ACC112 (cell line): Measurements from ENCODE around the gene TRIM45.
"Not testable (repeated sequence)": the region's sequence is repeated elsewhere in the genome, so short reads cannot be mapped to it uniquely, and the experiment has no call there.

Experiments
- H2AFZ ChIP-seq: fragments of 200-600 bp; sonication (generic); one replicate; pipeline ENCODE4 v1.6.0; 2017; ENCODE audit warnings: antibody characterized with exemption, low read length; ENCODE audit not compliant: unreplicated experiment
- H3K27ac ChIP-seq: fragments of 200-600 bp; sonication (generic); 2 replicates; pipeline ENCODE4 v1.5.1; 2014; ENCODE audit warnings: low read depth, mild to moderate bottlenecking, antibody characterized with exemption, low read length, moderate library complexity
- H3K27me3 ChIP-seq: fragments of 200-600 bp; sonication (generic); 2 replicates; pipeline ENCODE4 v1.6.1; 2014; ENCODE audit warnings: mild to moderate bottlenecking, antibody characterized with exemption, low read length, moderate library complexity, mixed read lengths; ENCODE audit not compliant: insufficient read depth
- H3K36me3 ChIP-seq: fragments of 200-600 bp; sonication (generic); 2 replicates; pipeline ENCODE4 v1.6.1; 2016; ENCODE audit warnings: mild to moderate bottlenecking, antibody characterized with exemption, low read length, moderate library complexity, mixed read lengths; ENCODE audit not compliant: insufficient read depth
- H3K4me1 ChIP-seq: fragments of 200-600 bp; sonication (generic); one replicate; pipeline ENCODE4 v1.6.1; 2016; ENCODE audit warnings: low read length, mixed read lengths; ENCODE audit not compliant: insufficient read depth, unreplicated experiment, control insufficient read depth
- H3K4me3 ChIP-seq: fragments of 200-600 bp; sonication (generic); 2 replicates; pipeline ENCODE4 v1.5.1; 2014; ENCODE audit warnings: mild to moderate bottlenecking, low read depth, low read length
- H3K79me2 ChIP-seq: fragments of 200-600 bp; sonication (generic); one replicate; pipeline ENCODE4 v1.6.0; 2016; ENCODE audit warnings: low read length; ENCODE audit not compliant: control insufficient read depth, unreplicated experiment, insufficient read depth

The TRIM45 gene

DNA sequence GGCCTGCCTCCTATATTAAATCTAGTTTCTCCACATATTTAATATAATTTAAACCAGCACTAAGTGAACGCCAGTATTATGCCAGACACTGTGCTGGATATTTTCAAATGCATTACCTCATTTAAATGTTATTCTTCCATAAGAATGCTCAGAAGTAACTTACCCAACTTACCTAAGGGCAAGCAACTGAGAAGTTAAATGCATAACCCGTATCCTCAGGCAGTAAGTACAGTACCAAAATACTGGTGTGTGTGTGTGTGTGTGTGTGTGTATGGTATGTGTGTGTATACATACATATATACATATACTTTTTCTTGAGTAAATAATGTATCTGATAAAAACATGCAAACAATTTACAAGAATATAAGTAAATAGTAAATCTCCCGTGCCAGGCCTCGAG is 9.0 kb upstream of the TRIM45 start:
- peaks cover 3% of the 10 kb centered on the region for H3K27me3 ChIP-seq
- H3K4me3 ChIP-seq, result no peak overlapping the region
- H3K27ac ChIP-seq, result no peak overlapping the region
- H3K36me3 ChIP-seq, result no peaks in the 10 kb centered on the region
- H3K79me2 ChIP-seq, result no peaks in the 10 kb centered on the region
- no peaks in the 10 kb centered on the region for H3K4me1 ChIP-seq
- H2AFZ ChIP-seq, result no peak overlapping the region

DNA sequence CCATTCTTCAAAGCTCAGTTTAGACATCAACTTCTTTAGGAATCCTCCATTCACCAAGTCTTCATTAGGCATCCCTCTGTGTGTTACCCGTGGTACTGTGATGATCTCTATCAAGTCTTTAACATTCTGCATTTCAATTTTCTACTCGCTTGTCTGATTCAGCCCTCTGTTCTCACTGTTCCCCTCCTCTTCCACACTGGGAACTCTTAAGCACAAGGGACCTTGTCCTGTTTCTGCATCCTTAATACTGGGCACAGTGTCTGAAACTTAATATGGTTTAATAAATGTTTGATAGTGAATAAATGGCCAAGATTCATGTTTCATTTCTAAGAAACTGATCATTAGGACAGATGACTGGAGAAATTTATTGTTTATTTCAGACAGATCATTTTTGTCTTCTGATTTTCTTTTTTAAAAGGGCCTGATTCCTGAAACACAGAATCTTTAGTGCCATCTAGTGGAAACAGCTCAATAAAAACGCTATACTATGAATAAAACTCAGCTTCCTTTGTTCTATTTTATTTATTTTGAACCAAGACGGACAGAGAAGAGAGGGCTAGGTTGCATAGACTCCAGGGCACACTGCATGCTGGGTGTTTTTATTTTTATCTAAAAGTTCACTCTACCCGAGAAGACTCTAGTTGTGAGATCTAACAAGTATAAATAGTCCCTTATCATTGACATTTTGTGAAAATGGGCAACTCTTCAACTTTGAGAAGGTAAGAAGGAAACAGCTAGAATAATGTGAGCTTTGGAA is 7.0 kb upstream of the TRIM45 start:
- no peaks in the 10 kb centered on the region for H3K79me2 ChIP-seq
- H3K27ac ChIP-seq, result no peak overlapping the region
- no peaks in the 10 kb centered on the region for H3K36me3 ChIP-seq
- H2AFZ ChIP-seq, result peak overlapping the region; percentile 55
- no peak overlapping the region for H3K4me3 ChIP-seq
- peaks cover 5% of the 10 kb centered on the region for H3K27me3 ChIP-seq
- no peaks in the 10 kb centered on the region for H3K4me1 ChIP-seq

DNA sequence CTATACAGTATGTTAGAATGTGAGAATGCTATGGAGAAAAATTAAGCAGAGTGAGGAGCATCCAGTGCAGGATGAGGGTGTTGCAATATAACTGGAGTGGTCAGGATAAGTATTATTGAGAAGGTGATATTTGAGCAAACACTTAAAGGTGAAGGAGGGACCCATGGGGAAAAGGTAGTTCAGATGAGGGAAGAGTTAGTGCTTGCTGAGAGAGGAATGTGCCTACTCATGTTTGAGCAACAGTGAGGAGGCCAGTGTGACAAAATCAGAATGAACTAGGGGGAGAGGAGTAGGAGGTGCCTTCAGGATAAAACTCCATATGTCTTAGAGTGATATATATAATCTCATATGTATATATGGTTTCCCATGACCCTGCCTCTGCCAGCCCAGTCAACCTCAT is 6.2 kb upstream of the TRIM45 start:
- H3K4me3 ChIP-seq, result no peak overlapping the region
- peak overlapping the region; percentile 55 for H2AFZ ChIP-seq
- no peak overlapping the region for H3K27ac ChIP-seq
- no peaks in the 10 kb centered on the region for H3K4me1 ChIP-seq
- no peaks in the 10 kb centered on the region for H3K79me2 ChIP-seq
- H3K36me3 ChIP-seq, result no peaks in the 10 kb centered on the region
- H3K27me3 ChIP-seq, result peaks cover 5% of the 10 kb centered on the region

DNA sequence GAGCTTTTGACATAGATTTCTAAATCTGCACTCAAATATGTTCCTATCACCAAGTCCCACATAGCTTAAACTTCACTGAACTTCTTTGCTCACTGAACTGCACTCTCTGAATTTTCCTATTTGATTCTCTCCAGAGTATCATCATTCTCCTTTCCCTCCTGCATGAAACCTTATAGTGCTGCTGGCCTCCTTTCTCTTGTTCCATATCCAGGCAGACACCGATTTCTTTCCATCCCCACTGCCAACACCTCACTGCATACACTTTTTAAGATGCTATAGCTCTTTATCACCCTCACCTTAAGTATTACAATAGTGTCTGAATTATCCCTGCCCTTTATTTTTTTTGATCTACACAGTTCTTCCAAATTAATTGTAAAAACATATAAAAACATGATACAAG is 3.1 kb upstream of the TRIM45 start:
- no peaks in the 10 kb centered on the region for H3K79me2 ChIP-seq
- no peak overlapping the region for H2AFZ ChIP-seq
- peaks cover 15% of the 10 kb centered on the region for H3K4me1 ChIP-seq
- peaks cover 5% of the 10 kb centered on the region for H3K27me3 ChIP-seq
- no peak overlapping the region for H3K27ac ChIP-seq
- no peaks in the 10 kb centered on the region for H3K36me3 ChIP-seq
- no peak overlapping the region for H3K4me3 ChIP-seq

DNA sequence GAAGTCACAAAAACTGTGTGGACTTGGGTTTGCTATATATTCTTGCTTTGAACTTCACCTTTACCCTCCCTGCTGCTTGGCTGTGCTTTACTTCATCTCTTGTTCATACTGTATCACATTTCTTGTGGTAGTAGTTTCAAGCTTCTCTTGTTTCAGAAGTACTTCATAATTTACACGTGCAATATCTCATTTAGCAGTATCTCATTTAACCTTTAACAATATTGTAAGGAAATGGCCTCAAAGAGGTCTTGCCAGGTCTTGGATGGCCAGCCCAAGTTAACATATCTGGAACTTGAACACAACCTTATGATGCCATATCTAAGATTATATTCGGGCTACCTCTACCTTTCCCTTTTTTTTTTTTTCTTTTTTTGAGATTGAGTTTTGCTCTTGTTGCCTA is 1.7 kb upstream of the TRIM45 start:
- Histone ChIP-seq H3K4me1 (peaks cover 15% of the 10 kb centered on the region), H3K79me2 (no peaks in the 10 kb centered on the region), H3K27ac (no peak overlapping the region), H3K36me3 (no peaks in the 10 kb centered on the region), H3K4me3 (no peak overlapping the region), H2AFZ (no peak overlapping the region), H3K27me3 (peaks cover 5% of the 10 kb centered on the region)

DNA sequence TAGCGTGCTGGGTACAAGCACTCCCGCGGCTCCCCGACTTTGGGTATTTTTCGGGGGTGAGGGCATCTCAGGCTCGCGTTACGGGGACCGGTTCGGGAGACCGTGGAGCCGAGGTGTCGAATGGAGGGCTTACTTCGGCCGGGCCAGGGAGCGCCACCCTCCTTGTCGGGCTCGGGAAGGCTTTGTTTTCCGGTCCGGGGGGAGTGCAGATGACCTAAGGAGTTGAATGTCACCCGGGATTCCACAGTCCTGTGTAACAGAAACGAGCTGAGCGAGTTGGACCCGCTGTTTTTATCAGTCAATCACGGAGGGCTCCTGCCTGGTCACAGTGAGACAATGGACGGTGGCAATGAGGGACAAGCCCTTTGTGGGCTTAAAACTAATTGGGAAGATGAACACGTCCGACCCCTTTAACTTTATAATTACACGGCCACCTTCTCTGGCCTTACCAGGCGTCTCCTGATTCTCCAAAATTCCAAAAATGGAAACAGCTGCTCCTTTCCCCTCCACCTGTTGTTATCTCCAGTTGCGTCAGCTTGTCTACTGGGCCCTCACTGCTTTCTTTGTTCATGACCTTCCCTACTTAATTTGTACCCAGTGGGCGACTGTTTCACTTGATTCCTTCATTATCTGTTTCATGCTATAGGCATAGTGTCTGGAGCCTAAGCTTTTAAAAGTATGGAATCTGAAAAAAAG is 929 bp upstream of the TRIM45 start:
- Histone ChIP-seq H2AFZ (peak overlapping the region; percentile 99), H3K4me3 (peak overlapping the region; percentile 96), H3K27me3 (peaks cover 5% of the 10 kb centered on the region), H3K36me3 (0 out of 2 replicates have a peak, but pooled peaks cover 3% of the 10 kb centered on the region), H3K27ac (peak overlapping the region; percentile 90; the same call in 1 of the 2 replicates), H3K4me1 (peaks cover 15% of the 10 kb centered on the region), H3K79me2 (no peaks in the 10 kb centered on the region)

DNA sequence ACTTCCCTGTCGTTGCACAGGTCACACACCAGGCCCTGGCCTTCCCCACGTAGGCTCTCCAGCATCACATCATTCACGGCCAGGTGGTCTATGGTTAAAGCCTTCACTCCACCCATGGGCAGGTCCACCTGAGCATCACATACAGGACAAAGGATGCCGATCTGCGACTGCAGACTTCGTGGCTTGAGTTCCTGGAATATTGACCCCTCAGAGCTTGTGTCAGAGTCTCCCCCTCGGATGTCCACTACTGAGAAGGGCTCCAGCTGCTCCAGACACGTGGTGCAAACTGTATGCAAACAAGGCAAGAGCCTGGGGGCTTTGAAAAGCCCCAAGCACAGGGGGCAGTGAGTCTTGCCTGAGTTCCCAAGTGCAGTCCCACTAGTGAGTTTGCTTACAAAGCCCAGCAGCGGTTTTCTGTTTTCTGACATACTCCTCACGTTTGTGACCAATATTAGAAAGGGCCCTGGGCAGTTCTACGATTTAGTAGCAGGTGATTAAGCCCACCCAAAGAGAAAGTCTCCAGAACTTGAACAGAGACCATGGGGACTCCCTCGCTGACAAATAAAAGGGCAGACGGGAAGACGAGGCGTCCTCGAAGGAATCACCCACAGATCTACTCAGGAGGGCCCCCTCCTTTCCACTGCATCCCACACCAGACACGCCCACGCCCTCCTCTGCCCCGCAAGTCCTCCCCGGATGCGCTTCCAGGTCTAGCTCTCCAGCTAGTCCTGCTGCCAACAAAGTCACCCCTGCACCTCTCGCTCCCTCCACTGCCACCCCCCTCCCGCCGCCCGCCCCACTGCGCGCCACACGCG is 568 bp downstream of the TRIM45 start:
- H3K4me3 ChIP-seq, result peak overlapping the region; percentile 96
- H2AFZ ChIP-seq, result peak overlapping the region; percentile 19
- H3K27ac ChIP-seq, result peak overlapping the region; percentile 90; the same call in 1 of the 2 replicates

DNA sequence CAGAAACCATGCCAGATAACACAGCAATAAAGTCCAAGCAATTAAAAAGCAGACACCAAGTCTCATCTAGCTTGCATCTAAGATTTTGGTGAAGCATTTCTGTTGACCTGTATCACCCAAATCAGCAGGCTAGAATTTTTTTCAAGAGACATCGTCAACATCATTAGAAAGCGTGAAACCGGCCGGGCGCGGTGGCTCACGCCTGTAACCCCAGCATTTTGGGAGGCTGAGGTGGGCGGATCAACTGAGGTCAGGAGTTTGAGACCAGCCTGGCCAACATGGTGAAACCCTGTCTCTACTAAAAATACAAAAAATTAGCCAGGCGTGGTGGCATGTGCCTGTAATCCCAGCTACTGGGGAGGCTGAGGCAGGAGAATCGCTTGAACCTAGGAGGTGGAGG is 2.4 kb downstream of the TRIM45 start:
- not testable (repeated sequence) for H3K27me3 ChIP-seq, H3K4me3 ChIP-seq

More for the DNA sequence above, 568 bp downstream of the TRIM45 start:
- Histone ChIP-seq H3K27me3 (peaks cover 5% of the 10 kb centered on the region), H3K4me1 (peaks cover 15% of the 10 kb centered on the region), H3K79me2 (no peaks in the 10 kb centered on the region), H3K36me3 (0 out of 2 replicates have a peak, but pooled peaks cover 4% of the 10 kb centered on the region)

DNA sequence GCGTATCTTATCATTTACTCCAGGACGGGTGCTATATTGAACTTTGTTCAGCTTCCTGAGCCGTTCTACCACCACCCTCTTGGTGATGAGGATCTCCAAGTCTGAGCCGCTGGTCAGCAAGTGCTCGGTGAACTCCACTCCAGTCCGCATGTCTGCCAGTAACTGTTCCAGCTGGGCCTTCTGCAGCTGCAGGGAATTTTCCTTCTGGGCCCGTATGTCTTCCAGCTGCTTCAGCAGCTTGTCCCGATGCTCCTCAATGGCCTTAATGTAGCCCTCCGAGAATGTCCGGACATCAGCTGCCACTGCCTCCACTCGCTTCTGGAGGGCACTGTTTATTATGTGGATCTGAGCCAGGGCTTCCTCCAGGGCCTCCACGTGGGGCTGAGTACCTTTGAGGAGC is 3.4 kb downstream of the TRIM45 start:
- H2AFZ ChIP-seq, result no peak overlapping the region
- H3K4me3 ChIP-seq, result no peak overlapping the region
- peaks cover 4% of the 10 kb centered on the region; the same call in 1 of the 2 replicates for H3K36me3 ChIP-seq
- no peak overlapping the region for H3K27ac ChIP-seq
- H3K27me3 ChIP-seq, result no peaks in the 10 kb centered on the region
- H3K79me2 ChIP-seq, result no peaks in the 10 kb centered on the region
- H3K4me1 ChIP-seq, result peaks cover 15% of the 10 kb centered on the region

More for the DNA sequence above, 2.4 kb downstream of the TRIM45 start:
- not testable (repeated sequence) for H3K36me3 ChIP-seq, H3K27ac ChIP-seq, H3K79me2 ChIP-seq, H2AFZ ChIP-seq
- H3K4me1 ChIP-seq, result peaks cover 15% of the 10 kb centered on the region

DNA sequence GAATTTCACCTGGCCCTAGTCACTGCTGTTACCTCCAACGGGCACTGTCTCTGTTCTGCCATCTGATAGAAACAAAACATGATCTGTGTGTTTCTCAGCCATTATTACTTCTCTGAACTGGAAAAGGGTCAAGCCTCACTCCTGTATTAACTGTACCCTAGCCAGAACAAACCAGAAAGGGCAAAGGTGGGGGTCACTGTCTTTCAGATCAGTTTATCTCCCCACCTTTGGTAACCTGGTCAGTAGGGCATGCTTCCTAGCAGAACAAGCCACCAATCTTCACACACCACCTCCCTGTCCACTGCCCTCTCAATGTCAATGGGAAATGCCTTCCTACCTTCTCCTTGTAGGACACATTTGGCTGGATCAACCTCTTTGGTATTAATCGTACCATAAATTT is 3.9 kb downstream of the TRIM45 start:
- H3K36me3 ChIP-seq, result peaks cover 4% of the 10 kb centered on the region; the same call in 1 of the 2 replicates
- no peak overlapping the region for H3K4me3 ChIP-seq
- H3K79me2 ChIP-seq, result no peaks in the 10 kb centered on the region
- H3K27me3 ChIP-seq, result no peaks in the 10 kb centered on the region
- no peak overlapping the region for H3K27ac ChIP-seq
- peaks cover 15% of the 10 kb centered on the region for H3K4me1 ChIP-seq
- no peak overlapping the region for H2AFZ ChIP-seq
